ENCODE results near the gene CIAO2B. TPM values are rescaled to one million over a fixed set of nuclear protein-coding genes. Genes with fewer than 3 reads are reported as not detected.

The CIAO2B gene
- total RNA-seq, 1 experiment from 2014 or later, result 83.0 TPM

DNA sequence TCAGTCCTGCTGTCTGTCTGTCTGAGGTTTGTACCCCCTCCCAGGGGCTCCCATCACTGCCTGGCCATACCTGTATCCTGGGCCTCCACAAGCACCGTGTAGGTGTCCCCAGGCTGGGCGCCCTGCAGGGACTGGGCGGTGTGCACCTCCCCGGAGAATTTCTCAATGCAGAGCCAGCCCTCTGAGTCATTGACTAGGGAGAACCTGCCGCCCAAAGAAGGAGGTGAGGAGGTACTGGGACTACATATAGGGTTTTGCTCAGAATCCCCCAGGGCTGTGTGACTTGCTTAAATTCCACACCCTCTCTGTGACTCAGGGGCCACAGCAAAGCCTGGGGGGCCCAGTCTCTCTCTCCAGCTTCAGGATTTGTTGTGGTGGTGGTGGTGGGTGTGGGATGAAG lies 23.1 kb downstream of the CIAO2B start:
- H2AK5ac ChIP-seq (ENCODE audit: insufficient read length, low read length), result no peak overlapping the region
- Mint-ChIP-seq H3K36me3 (ENCODE audit: insufficient read depth in 1 of 3, low read depth in 3 of 3) (no peaks in the 10 kb centered on the region), H3K27ac (no peak overlapping the region), H3K4me1 (peaks cover 0 to 7% of the 10 kb centered on the region in 2 experiments; a peak in 2 of 4 replicates), H3K4me3 (peak overlapping the region in 1 of 2 experiments; percentile 12; a peak in 1 of 5 replicates), H3K27me3 (ENCODE audit: low read depth) (peaks cover 38% of the 10 kb centered on the region), H3K9me3 (no peaks in the 10 kb centered on the region)
- DNase-seq, result no peak
- no peak overlapping the region for H3K4me2 ChIP-seq (ENCODE audit: insufficient read depth, insufficient read length, low read length)
- H3K27me3 ChIP-seq (ENCODE audit: insufficient read depth, low read length), result no peaks in the 10 kb centered on the region
- no peak overlapping the region for H3K9ac ChIP-seq (ENCODE audit: extremely low read depth, insufficient read length, low read length)
- H4K20me1 ChIP-seq (ENCODE audit: control insufficient read depth, insufficient read depth, insufficient read length), result no peaks in the 10 kb centered on the region
- no peak overlapping the region for H3T11ph ChIP-seq (ENCODE audit: low read length)
- no peak overlapping the region for H2BK12ac ChIP-seq (ENCODE audit: insufficient read length, low read depth, low read length)
- no peak overlapping the region for H3K23ac ChIP-seq (ENCODE audit: insufficient read length, low read depth, low read length)
- H3K56ac ChIP-seq (ENCODE audit: insufficient read length, low read depth, low read length), result no peak overlapping the region
- no peaks in the 10 kb centered on the region for H3K79me1 ChIP-seq (ENCODE audit: insufficient read depth, low read depth, low read length, poor library complexity, severe bottlenecking)
- no peak overlapping the region for H3K4ac ChIP-seq (ENCODE audit: low read depth, low read length)
- WGBS (ENCODE audit: extremely low coverage, insufficient read length, low lambda C conversion rate), result no CpG with 5 or more reads among the region's 5 CpGs
- H2BK20ac ChIP-seq (ENCODE audit: low read depth, low read length, poor library complexity, severe bottlenecking), result no peak overlapping the region
- no peaks in the 10 kb centered on the region for H3K79me2 ChIP-seq (ENCODE audit: insufficient read depth, low read length)
- H4K91ac ChIP-seq (ENCODE audit: insufficient read length, low read depth, low read length), result no peak overlapping the region
- no peak overlapping the region for H3K14ac ChIP-seq (ENCODE audit: insufficient read depth, low read length)
- H3K4me1 ChIP-seq (ENCODE audit: insufficient read depth, low read length), result no peaks in the 10 kb centered on the region
- H3K23me2 ChIP-seq (ENCODE audit: insufficient read length, low read depth, low read length, poor library complexity, severe bottlenecking), result no peaks in the 10 kb centered on the region
- H3K18ac ChIP-seq (ENCODE audit: insufficient read length, low read depth, low read length), result no peak overlapping the region
- no peak overlapping the region for H2BK5ac ChIP-seq (ENCODE audit: insufficient read length, low read length)
- H3K27ac ChIP-seq (ENCODE audit: insufficient read length, low read depth, low read length), result no peak overlapping the region
- no peak overlapping the region for H2BK120ac ChIP-seq (ENCODE audit: low read depth, low read length, poor library complexity, severe bottlenecking)
- H3K9me3 ChIP-seq (ENCODE audit: control insufficient read depth, low read depth, low read length), result no peaks in the 10 kb centered on the region
- H4K8ac ChIP-seq (replicated peaks; ENCODE audit: insufficient read length, low read depth, low read length), result no peak overlapping the region
- TF ChIP-seq, protein P1, sequence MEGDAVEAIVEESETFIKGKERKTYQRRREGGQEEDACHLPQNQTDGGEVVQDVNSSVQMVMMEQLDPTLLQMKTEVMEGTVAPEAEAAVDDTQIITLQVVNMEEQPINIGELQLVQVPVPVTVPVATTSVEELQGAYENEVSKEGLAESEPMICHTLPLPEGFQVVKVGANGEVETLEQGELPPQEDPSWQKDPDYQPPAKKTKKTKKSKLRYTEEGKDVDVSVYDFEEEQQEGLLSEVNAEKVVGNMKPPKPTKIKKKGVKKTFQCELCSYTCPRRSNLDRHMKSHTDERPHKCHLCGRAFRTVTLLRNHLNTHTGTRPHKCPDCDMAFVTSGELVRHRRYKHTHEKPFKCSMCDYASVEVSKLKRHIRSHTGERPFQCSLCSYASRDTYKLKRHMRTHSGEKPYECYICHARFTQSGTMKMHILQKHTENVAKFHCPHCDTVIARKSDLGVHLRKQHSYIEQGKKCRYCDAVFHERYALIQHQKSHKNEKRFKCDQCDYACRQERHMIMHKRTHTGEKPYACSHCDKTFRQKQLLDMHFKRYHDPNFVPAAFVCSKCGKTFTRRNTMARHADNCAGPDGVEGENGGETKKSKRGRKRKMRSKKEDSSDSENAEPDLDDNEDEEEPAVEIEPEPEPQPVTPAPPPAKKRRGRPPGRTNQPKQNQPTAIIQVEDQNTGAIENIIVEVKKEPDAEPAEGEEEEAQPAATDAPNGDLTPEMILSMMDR (conservative IDR thresholded peaks at IDR 0.05), result no peak
- H4K5ac ChIP-seq (ENCODE audit: insufficient read length, low read depth, low read length), result no peak overlapping the region
- H2AFZ ChIP-seq (ENCODE audit: low read length), result no peak overlapping the region
- H2BK15ac ChIP-seq (ENCODE audit: low read depth, low read length), result no peak overlapping the region
